OCI-LY7 (cell line): ENCODE data around the gene CUX1. TPM values are rescaled to one million over a fixed set of nuclear protein-coding genes. Genes with fewer than 3 reads are reported as not detected.

Experiments used
- BruUV-seq: library from RNA; stranded (reverse); fragments of 400-500 nt; replicated peaks from 2 replicates; lab custom pipeline; 2021; lab: Mats Ljungman, UMichigan
- CTCF ChIA-PET: fragments of 300-600 bp; sonication (Branson Sonifier 250); formaldehyde crosslinking; loops from one replicate; lab custom pipeline; 2022; ENCODE audit warnings: antibody characterized with exemption; ENCODE audit not compliant: unreplicated experiment; lab: Charles Lee
- POLR2A ChIA-PET: fragments of 300-600 bp; sonication (Branson Sonifier 250); formaldehyde crosslinking; loops from one replicate; lab custom pipeline; 2022; ENCODE audit warnings: antibody characterized with exemption; lab: Charles Lee
- DNase-seq: peaks from one replicate; pipeline ENCODE4 v3.0.0-alpha.2; 2015; ENCODE audit warnings: low spot score
- H2AFZ ChIP-seq: fragments of 200-600 bp; sonication (generic), shearing (Covaris generic); 2 replicates; pipeline ENCODE4 v1.6.1; 2014; ENCODE audit warnings: mild to moderate bottlenecking, antibody characterized with exemption, low read length, moderate library complexity
- H3K27ac ChIP-seq: fragments of 200-600 bp; sonication (generic); 2 replicates; pipeline ENCODE4 v1.5.1; 2014; ENCODE audit warnings: mixed run types, low read depth, mild to moderate bottlenecking, moderate library complexity, low read length, inconsistent platforms; ENCODE audit not compliant: poor library complexity, severe bottlenecking
- H3K36me3 ChIP-seq: fragments of 200-600 bp; sonication (generic); 2 replicates; pipeline ENCODE4 v1.6.1; 2014; ENCODE audit warnings: mild to moderate bottlenecking, antibody characterized with exemption, low read length, moderate library complexity, mixed read lengths; ENCODE audit not compliant: insufficient read depth
- H3K4me1 ChIP-seq: fragments of 200-600 bp; sonication (generic); 2 replicates; pipeline ENCODE4 v1.5.1; 2014; ENCODE audit warnings: mild to moderate bottlenecking, low read length; ENCODE audit not compliant: insufficient read depth, poor library complexity, severe bottlenecking
- H3K4me2 ChIP-seq: fragments of 200-600 bp; sonication (generic); 2 replicates; pipeline ENCODE4 v1.6.1; 2014; ENCODE audit warnings: mild to moderate bottlenecking, low read length
- H3K4me3 ChIP-seq: fragments of 200-600 bp; sonication (generic); 2 replicates; pipeline ENCODE4 v1.5.1; 2014; ENCODE audit warnings: mild to moderate bottlenecking, low read depth, low read length; ENCODE audit not compliant: poor library complexity, severe bottlenecking
- H3K79me2 ChIP-seq: fragments of 200-600 bp; sonication (generic); 2 replicates; pipeline ENCODE4 v1.6.1; 2016; ENCODE audit warnings: low read depth, mild to moderate bottlenecking, low read length, moderate library complexity, mixed read lengths; ENCODE audit not compliant: insufficient read depth
- H3K9me2 ChIP-seq: fragments of 200-600 bp; sonication (generic); 2 replicates; pipeline ENCODE4 v1.6.1; 2016; ENCODE audit warnings: mild to moderate bottlenecking, low read length, mixed read lengths; ENCODE audit not compliant: insufficient read depth
- H3K9me3 ChIP-seq: fragments of 200-600 bp; sonication (generic); 2 replicates; pipeline ENCODE4 v1.6.1; 2014; ENCODE audit warnings: mild to moderate bottlenecking, mixed run types, low read length, mixed read lengths
- H4K20me1 ChIP-seq: fragments of 200-600 bp; sonication (generic); 2 replicates; pipeline ENCODE4 v1.6.1; 2014; ENCODE audit warnings: mild to moderate bottlenecking, antibody characterized with exemption, low read length, moderate library complexity, mixed read lengths; ENCODE audit not compliant: insufficient read depth
- CTCF ChIP-seq: fragments of 200-600 bp; sonication (generic); conservative IDR thresholded peaks from 2 replicates; pipeline ENCODE4 v1.5.1; 2014; ENCODE audit warnings: mild to moderate bottlenecking, antibody characterized with exemption, low read length, moderate library complexity, mixed read lengths
- EZH2phosphoT487 ChIP-seq: fragments of 200-600 bp; sonication (generic); IDR thresholded peaks from 2 replicates; pipeline ENCODE4 v1.6.1; 2018; ENCODE audit warnings: low read depth, borderline replicate concordance, mild to moderate bottlenecking, mixed run types, antibody characterized with exemption, low read length, moderate library complexity, mixed read lengths
- intact Hi-C: fragments of 100-400 bp; cut with micrococcal nuclease; formaldehyde crosslinking; loops from one replicate; pipeline ENCODE4 v1.10.0; 2022; ENCODE audit not compliant: unreplicated experiment
- total RNA-seq, 2 experiments: library from RNA; depleted of rRNA in 1 of 2; stranded (reverse); fragments of >200 nt in 1 of 2; shearing (Covaris generic) in 1 of 2; gene quantifications; 2 replicates each; pipeline ENCODE4 v1.2.3, GENCODE V29; 2014 to 2022

Gene CUX1
- total RNA-seq, 2 experiments from 2014 or later, result 143 to 199 TPM

- Histone ChIP-seq H3K79me2 (peaks cover 89% of the 10 kb centered on the region), H4K20me1 (peaks cover 7% of the 10 kb centered on the region; the same call in 1 of the 2 replicates), H2AFZ (no peak overlapping the region), H3K4me1 (peaks cover 5% of the 10 kb centered on the region), H3K4me3 (no peak overlapping the region), H3K9me3 (no peaks in the 10 kb centered on the region), H3K9me2 (no peaks in the 10 kb centered on the region), H3K4me2 (no peak overlapping the region), H3K27ac (no peak overlapping the region), H3K36me3 (peaks cover 81% of the 10 kb centered on the region)
- DNase-seq, result no peak
- TF ChIP-seq CTCF (no peak), EZH2phosphoT487 (no peak)
- BruUV-seq, result no TSS peak
- ChIA-PET CTCF (no interaction called here), POLR2A (interaction anchor here (0.6 to 0.7 kb wide), 2 partner anchors 91 to 271 kb away, joined by 3 read pairs; no protein-coding TSS in a partner anchor)
- intact Hi-C loops, result no loop called here
These were observed 96.4 kb downstream of the CUX1 start for GRCh38 chr7:101913851-101914250.

GRCh38 chr7:101915000-101915399, 97.6 kb downstream of the CUX1 start:
- intact Hi-C loops, result no loop called here
- no TSS peak for BruUV-seq
- ChIA-PET POLR2A (interaction anchor here (0.7 to 0.9 kb wide), 2 partner anchors 75 to 229 kb away, joined by 3 to 4 read pairs; no protein-coding TSS in a partner anchor), CTCF (interaction anchor here (0.6 kb wide), 1 partner anchor 49 kb away, joined by 3 read pairs; no protein-coding TSS in a partner anchor)
- peaks cover 89% of the 10 kb centered on the region for H3K79me2 ChIP-seq
- no peak overlapping the region for H3K27ac ChIP-seq
- H3K4me3 ChIP-seq, result no peak overlapping the region
- no peaks in the 10 kb centered on the region for H3K9me3 ChIP-seq
- no peaks in the 10 kb centered on the region for H3K9me2 ChIP-seq
- TF ChIP-seq CTCF, result no peak
- TF ChIP-seq EZH2phosphoT487, result no peak
- peaks cover 91% of the 10 kb centered on the region for H3K36me3 ChIP-seq
- peaks cover 5% of the 10 kb centered on the region for H3K4me1 ChIP-seq
- H4K20me1 ChIP-seq, result peaks cover 7% of the 10 kb centered on the region; the same call in 1 of the 2 replicates
- DNase-seq, result no peak
- H3K4me2 ChIP-seq, result no peak overlapping the region
- H2AFZ ChIP-seq, result no peak overlapping the region
